Tibial nerve (tissue), 4 donors: Measurements from ENCODE around the gene TERC. TPM values are rescaled to one million over a fixed set of nuclear protein-coding genes. Genes with fewer than 3 reads are reported as not detected.

Experiments
- DNase-seq, 2 donors: peaks; one replicate each; pipeline ENCODE4 v3.0.0-alpha.2; 2019; ENCODE audit warnings: low spot score in 2 of 2
- H3K27ac ChIP-seq, 4 donors: fragments of 200-600 bp; sonication (generic) in 3 of 4; one replicate each; pipeline ENCODE4 v1.5.1; 2017 to 2019; ENCODE audit warnings: mild to moderate bottlenecking in 1 of 4
- H3K27me3 ChIP-seq, 2 donors: fragments of 200-600 bp; sonication (generic) in 1 of 2; one replicate each; pipeline versions ENCODE4 v1.5.1 to v1.6.0; 2017 to 2019
- H3K36me3 ChIP-seq, 3 donors: fragments of 200-600 bp; sonication (generic); one replicate each; pipeline ENCODE4 v1.5.1; 2018 to 2019
- H3K4me1 ChIP-seq, 4 donors: fragments of 200-600 bp; sonication (generic) in 3 of 4; one replicate each; pipeline ENCODE4 v1.5.1; 2017 to 2019
- H3K4me3 ChIP-seq, 4 donors: fragments of 200-600 bp; sonication (generic) in 3 of 4; one replicate each; pipeline ENCODE4 v1.5.1; 2017 to 2019; ENCODE audit warnings: mild to moderate bottlenecking in 1 of 4, moderate library complexity in 1 of 4
- H3K9me3 ChIP-seq, 4 donors: fragments of 200-600 bp; sonication (generic) in 3 of 4; one replicate each; pipeline ENCODE4 v1.5.1; 2017 to 2019
- EP300 ChIP-seq, 2 donors: sonication (generic); formaldehyde crosslinking; IDR thresholded peaks; one replicate each; pipeline ENCODE4 v1.6.1; 2017; ENCODE audit warnings: antibody characterized with exemption in 2 of 2, mild to moderate bottlenecking in 1 of 2
- POLR2A ChIP-seq, 2 donors: fragments of 450-650 bp; IDR thresholded peaks; one replicate each; pipeline ENCODE4 v1.6.1; 2017; ENCODE audit warnings: antibody characterized with exemption in 2 of 2, mild to moderate bottlenecking in 2 of 2, moderate library complexity in 2 of 2
- WGBS, 2 donors: methylation state at CpG; one replicate each; pipeline ENCODE4 v1.1.5; 2018; 5-methylcytosine and 5-hydroxymethylcytosine counted together
- total RNA-seq, 4 donors: library from RNA; depleted of rRNA; stranded (reverse); fragments of >200 nt; gene quantifications; one replicate each; pipeline ENCODE4 v1.1.0, GENCODE V29; 2016
- TF ChIP-seq, protein P1 (sequence below), 5 experiments: fragments of 200-600 bp in 3 of 5; fragments of 450-650 bp in 2 of 5; sonication (generic) in 3 of 5; IDR thresholded peaks; one replicate each; pipeline ENCODE4 v1.5.1; 2016 to 2019; ENCODE audit warnings: antibody characterized with exemption in 5 of 5, mild to moderate bottlenecking in 3 of 5, moderate library complexity in 2 of 5

Gene TERC
- total RNA-seq, 4 donors from 2014 or later: 110 to 241 (median 179) TPM

DNA sequence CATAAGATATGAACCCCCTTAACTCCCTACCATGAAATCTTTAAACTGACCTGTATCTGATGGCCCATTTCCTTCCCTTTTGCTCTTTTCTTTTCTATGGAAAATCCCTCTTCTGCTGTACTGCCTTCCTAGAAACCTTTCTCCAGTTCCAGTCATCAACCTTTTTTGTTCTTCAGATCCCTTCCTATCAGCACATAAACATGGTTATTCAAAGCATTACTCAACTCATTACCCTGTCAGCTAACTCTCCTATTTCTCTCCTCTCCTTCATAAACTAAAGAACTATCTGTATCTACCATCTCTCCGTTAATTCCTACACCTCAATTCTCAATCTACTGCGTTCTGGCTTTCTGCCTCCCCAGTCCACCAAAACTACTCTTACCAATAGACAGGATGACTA, 13.0 kb downstream of the TERC start:
- Histone ChIP-seq H3K36me3 (no peaks in the 10 kb centered on the region), H3K9me3 (no peaks in the 10 kb centered on the region), H3K27me3 (peaks cover 0 to 24% of the 10 kb centered on the region in 2 donors), H3K27ac (no peak overlapping the region), H3K4me3 (no peak overlapping the region), H3K4me1 (no peaks in the 10 kb centered on the region)
- 86 to 92% methylated on average over 2 of the region's 2 CpGs for WGBS, 2 donors
- TF ChIP-seq EP300 (IDR thresholded peaks at IDR 0.05): no peak
- TF ChIP-seq, protein P1, sequence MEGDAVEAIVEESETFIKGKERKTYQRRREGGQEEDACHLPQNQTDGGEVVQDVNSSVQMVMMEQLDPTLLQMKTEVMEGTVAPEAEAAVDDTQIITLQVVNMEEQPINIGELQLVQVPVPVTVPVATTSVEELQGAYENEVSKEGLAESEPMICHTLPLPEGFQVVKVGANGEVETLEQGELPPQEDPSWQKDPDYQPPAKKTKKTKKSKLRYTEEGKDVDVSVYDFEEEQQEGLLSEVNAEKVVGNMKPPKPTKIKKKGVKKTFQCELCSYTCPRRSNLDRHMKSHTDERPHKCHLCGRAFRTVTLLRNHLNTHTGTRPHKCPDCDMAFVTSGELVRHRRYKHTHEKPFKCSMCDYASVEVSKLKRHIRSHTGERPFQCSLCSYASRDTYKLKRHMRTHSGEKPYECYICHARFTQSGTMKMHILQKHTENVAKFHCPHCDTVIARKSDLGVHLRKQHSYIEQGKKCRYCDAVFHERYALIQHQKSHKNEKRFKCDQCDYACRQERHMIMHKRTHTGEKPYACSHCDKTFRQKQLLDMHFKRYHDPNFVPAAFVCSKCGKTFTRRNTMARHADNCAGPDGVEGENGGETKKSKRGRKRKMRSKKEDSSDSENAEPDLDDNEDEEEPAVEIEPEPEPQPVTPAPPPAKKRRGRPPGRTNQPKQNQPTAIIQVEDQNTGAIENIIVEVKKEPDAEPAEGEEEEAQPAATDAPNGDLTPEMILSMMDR (IDR thresholded peaks at IDR 0.05): no peak
- no peak for TF ChIP-seq POLR2A (IDR thresholded peaks at IDR 0.05)
- no peak for DNase-seq

GRCh38 chr3:169750665-169751064, 14.2 kb downstream of the TERC start:
- Histone ChIP-seq H3K36me3 (no peaks in the 10 kb centered on the region), H3K4me3 (no peak overlapping the region), H3K27ac (no peak overlapping the region), H3K9me3 (no peaks in the 10 kb centered on the region), H3K4me1 (no peaks in the 10 kb centered on the region), H3K27me3 (peaks cover 0 to 27% of the 10 kb centered on the region in 2 donors)
- 61 to 71% methylated on average over 2 of the region's 2 CpGs for WGBS, 2 donors
- no peak for TF ChIP-seq EP300 (IDR thresholded peaks at IDR 0.05)
- TF ChIP-seq, protein P1 (IDR thresholded peaks at IDR 0.05): no peak
- no peak for TF ChIP-seq POLR2A (IDR thresholded peaks at IDR 0.05)
- DNase-seq: no peak

GRCh38 chr3:169748670-169749069, 16.2 kb downstream of the TERC start:
- Histone ChIP-seq H3K9me3 (no peaks in the 10 kb centered on the region), H3K4me3 (no peak overlapping the region), H3K27me3 (peaks cover 0 to 27% of the 10 kb centered on the region in 2 donors), H3K4me1 (no peaks in the 10 kb centered on the region), H3K27ac (no peak overlapping the region), H3K36me3 (no peaks in the 10 kb centered on the region)
- TF ChIP-seq, protein P1 (IDR thresholded peaks at IDR 0.05): no peak
- no peak for TF ChIP-seq POLR2A (IDR thresholded peaks at IDR 0.05)
- no peak for TF ChIP-seq EP300 (IDR thresholded peaks at IDR 0.05)
- DNase-seq: no peak
- 75 to 80% methylated on average over 3 of the region's 3 CpGs for WGBS, 2 donors

DNA sequence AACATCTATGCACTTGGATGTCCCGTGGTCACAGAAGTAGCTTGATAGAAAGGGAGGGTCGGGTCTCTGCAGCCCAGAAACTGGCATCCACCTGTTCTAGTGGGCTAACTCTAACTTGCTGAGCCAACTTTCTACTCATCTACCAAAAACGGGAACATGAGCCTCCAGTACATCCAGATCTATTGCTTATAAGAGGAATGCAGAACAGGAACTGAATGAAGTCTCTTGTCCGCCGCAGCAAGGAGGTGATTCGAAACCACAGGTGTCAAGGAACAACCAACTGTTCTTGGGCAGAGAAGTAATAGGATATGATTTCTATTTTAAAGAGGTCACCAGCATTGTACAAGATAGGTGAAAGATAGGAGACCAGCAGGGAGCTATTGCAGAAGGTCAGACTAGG, 17.9 kb downstream of the TERC start:
- TF ChIP-seq POLR2A (IDR thresholded peaks at IDR 0.05): no peak
- no peak for TF ChIP-seq EP300 (IDR thresholded peaks at IDR 0.05)
- TF ChIP-seq, protein P1 (IDR thresholded peaks at IDR 0.05): no peak
- Histone ChIP-seq H3K36me3 (no peaks in the 10 kb centered on the region), H3K27ac (no peak overlapping the region), H3K4me1 (no peaks in the 10 kb centered on the region), H3K9me3 (no peaks in the 10 kb centered on the region), H3K27me3 (peaks cover 0 to 27% of the 10 kb centered on the region in 2 donors), H3K4me3 (no peak overlapping the region)
- 61 to 80% methylated on average over 6 of the region's 6 CpGs for WGBS, 2 donors
- no peak for DNase-seq

DNA sequence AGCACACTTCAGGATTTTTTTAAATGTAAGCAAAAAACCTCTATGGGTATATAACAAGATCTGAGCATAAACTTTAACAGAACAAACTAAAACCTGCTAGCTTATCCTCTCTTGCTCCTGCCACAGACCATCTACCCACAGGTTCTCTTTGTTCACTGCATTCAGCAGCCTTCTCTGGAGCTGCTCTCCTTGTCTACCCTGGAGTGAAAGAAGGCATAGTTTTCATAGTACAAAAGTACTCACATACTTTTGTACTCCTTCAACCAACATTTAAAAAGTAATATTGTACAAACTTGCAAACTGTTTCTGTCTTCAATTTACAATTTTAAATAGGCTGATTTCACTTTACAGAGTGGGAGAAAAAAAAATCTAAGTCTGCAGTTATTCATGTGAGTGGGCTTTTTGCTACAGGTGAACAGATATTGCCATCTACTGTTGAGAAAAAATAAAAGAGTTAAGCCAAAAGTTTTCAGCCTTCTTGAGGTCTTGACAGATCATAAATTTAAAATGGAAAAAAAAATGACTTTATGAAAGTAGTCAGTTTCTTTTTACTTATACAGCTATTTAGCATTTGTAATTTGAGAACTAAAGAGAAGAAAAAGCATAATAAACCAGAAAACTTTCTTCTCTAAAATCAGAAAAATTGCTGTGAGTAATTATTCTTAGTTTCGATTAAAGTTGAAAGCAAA, 20.4 kb downstream of the TERC start:
- H3K4me1 ChIP-seq: no peaks in the 10 kb centered on the region
- TF ChIP-seq, protein P1 (IDR thresholded peaks at IDR 0.05): peak in 2 of 5 experiments; percentile 15 to 53
- no peak for TF ChIP-seq POLR2A (IDR thresholded peaks at IDR 0.05)
- no peak for TF ChIP-seq EP300 (IDR thresholded peaks at IDR 0.05)
- H3K27ac ChIP-seq: no peak overlapping the region
- H3K36me3 ChIP-seq: no peaks in the 10 kb centered on the region
- 27 to 79% methylated on average over 1 of the region's 1 CpG for WGBS, 2 donors
- DNase-seq: no peak
- peaks cover 0 to 15% of the 10 kb centered on the region in 2 donors for H3K27me3 ChIP-seq
- no peak overlapping the region for H3K4me3 ChIP-seq
- H3K9me3 ChIP-seq: no peaks in the 10 kb centered on the region
